Hematopoietic multipotent progenitor cell treated with erythropoietin and hydrocortisone succinate and interleukin-3 and kit ligand, for 15 days (in vitro differentiated cells): ENCODE measurements around the gene PLEKHG4.

Source experiments
- DNase-seq: peaks from one replicate; pipeline ENCODE4 v3.0.0-alpha.2; 2015; ENCODE audit warnings: low spot score

The PLEKHG4 gene

GRCh38 chr16:67279296-67280089, at the start of gene PLEKHG4:
Gene PLEKHG4, plus strand, starts transcription at chr16:67279532. Its CDS starts 513 bp downstream, at chr16:67280045.
- peak; percentile 87 for DNase-seq

GRCh38 chr16:67229906-67230808, 49.2 kb upstream of the PLEKHG4 start:
- no peak for DNase-seq

GRCh38 chr16:67230809-67231660, 48.3 kb upstream of the PLEKHG4 start:
- no peak for DNase-seq

GRCh38 chr16:67233596-67233995, 45.7 kb upstream of the PLEKHG4 start:
- no peak for DNase-seq

- DNase-seq = no peak
Measured at GRCh38 chr16:67234180-67234597, 45.1 kb upstream of the PLEKHG4 start.

GRCh38 chr16:67235816-67236562, 43.3 kb upstream of the PLEKHG4 start:
- DNase-seq = peak; percentile 20

GRCh38 chr16:67236563-67237395, 42.6 kb upstream of the PLEKHG4 start:
- DNase-seq = peak; percentile 81

GRCh38 chr16:67237396-67238277, 41.7 kb upstream of the PLEKHG4 start:
- no peak for DNase-seq

GRCh38 chr16:67238278-67238575, 41.1 kb upstream of the PLEKHG4 start:
- DNase-seq = no peak

GRCh38 chr16:67238806-67239470, 40.4 kb upstream of the PLEKHG4 start:
- no peak for DNase-seq

- peak; percentile 40 for DNase-seq
Measured at GRCh38 chr16:67240506-67240905, 38.8 kb upstream of the PLEKHG4 start.

GRCh38 chr16:67241008-67241900, 38.1 kb upstream of the PLEKHG4 start:
- DNase-seq = no peak

- DNase-seq = no peak
Measured at GRCh38 chr16:67242138-67242730, 37.1 kb upstream of the PLEKHG4 start.

- no peak for DNase-seq
Measured at GRCh38 chr16:67243481-67243880, 35.9 kb upstream of the PLEKHG4 start.

GRCh38 chr16:67244387-67245185, 34.7 kb upstream of the PLEKHG4 start:
- DNase-seq = peak; percentile 23

- no peak for DNase-seq
Measured at GRCh38 chr16:67245186-67245585, 34.1 kb upstream of the PLEKHG4 start.

GRCh38 chr16:67245674-67246080, 33.7 kb upstream of the PLEKHG4 start:
- no peak for DNase-seq
